GM12878 (cell line): ENCODE results near the gene GLE1. TPM values are rescaled to one million over a fixed set of nuclear protein-coding genes. Genes with fewer than 3 reads are reported as not detected.
A peak's percentile ranks its signal among the peaks of the same experiment; 100 is the strongest.

Source experiments
- ASH2L ChIP-seq: fragments of 300-600, 200-600 bp; sonication (generic); IDR thresholded peaks from 2 replicates; pipeline ENCODE4 v1.6.1; 2017; ENCODE audit warnings: low read depth, mild to moderate bottlenecking, borderline replicate concordance
- BCL11A ChIP-seq: IDR thresholded peaks from 2 replicates; pipeline ENCODE4 v1.6.1; 2011; ENCODE audit warnings: low read depth, low read length
- BHLHE40 ChIP-seq, 2 experiments: fragments of 450-650 bp in 1 of 2; IDR thresholded peaks; 2 replicates each; pipeline ENCODE4 v1.6.1; 2011 to 2017; ENCODE audit warnings: low read depth in 2 of 2, borderline replicate concordance in 1 of 2, improper control_type of control experiment in 1 of 2, low read length in 1 of 2, mild to moderate bottlenecking in 1 of 2
- BRCA1 ChIP-seq: IDR thresholded peaks from 2 replicates; pipeline ENCODE4 v1.6.1; 2011; ENCODE audit warnings: low read depth, low read length, improper control_type of control experiment
- CBFB ChIP-seq: IDR thresholded peaks from 2 replicates; pipeline ENCODE4 v1.6.1; 2016; ENCODE audit warnings: antibody characterized with exemption, low read depth
- CEBPB ChIP-seq, 2 experiments: fragments of 150-350 bp in 1 of 2; IDR thresholded peaks; 2 replicates each; pipeline ENCODE4 v1.6.1; 2012 to 2014; ENCODE audit warnings: low read depth in 2 of 2, low read length in 2 of 2, borderline replicate concordance in 1 of 2, inconsistent platforms in 1 of 2
- E4F1 ChIP-seq: fragments of 450-650 bp; IDR thresholded peaks from 2 replicates; pipeline ENCODE4 v1.6.1; 2018; ENCODE audit warnings: borderline replicate concordance, mild to moderate bottlenecking; ENCODE audit not compliant: partially characterized antibody
- EZH2 ChIP-seq: IDR thresholded peaks from 2 replicates; pipeline ENCODE4 v1.6.1; 2012; ENCODE audit warnings: low read depth, mild to moderate bottlenecking, control low read depth, inconsistent platforms, low read length, borderline replicate concordance; ENCODE audit not compliant: control insufficient read depth
- IRF3 ChIP-seq: fragments of 450-650 bp; IDR thresholded peaks from 2 replicates; pipeline ENCODE4 v1.6.1; 2014; ENCODE audit warnings: mild to moderate bottlenecking
- MTA2 ChIP-seq: fragments of 450-650 bp; IDR thresholded peaks from 2 replicates; pipeline ENCODE4 v1.6.1; 2016; ENCODE audit warnings: low read depth, mild to moderate bottlenecking, moderate library complexity
- NFYB ChIP-seq: IDR thresholded peaks from 2 replicates; pipeline ENCODE4 v1.6.1; 2011; ENCODE audit warnings: low read depth, mild to moderate bottlenecking, low read length, improper control_type of control experiment, moderate library complexity; ENCODE audit not compliant: insufficient read depth
- NR2C1 ChIP-seq: fragments of 450-650 bp; IDR thresholded peaks from 2 replicates; pipeline ENCODE4 v1.6.1; 2017; ENCODE audit warnings: antibody characterized with exemption, mild to moderate bottlenecking, moderate library complexity
- PAX5 ChIP-seq: IDR thresholded peaks from 2 replicates; pipeline ENCODE4 v1.6.1; 2011; ENCODE audit warnings: low read depth, low read length, borderline replicate concordance
- POLR2A ChIP-seq: IDR thresholded peaks from 2 replicates; pipeline ENCODE4 v1.6.1; 2011; ENCODE audit warnings: low read depth, mild to moderate bottlenecking, low read length
- POLR2AphosphoS2 ChIP-seq: IDR thresholded peaks from 2 replicates; pipeline ENCODE4 v1.6.1; 2011; ENCODE audit warnings: low read depth, mild to moderate bottlenecking, low read length, improper control_type of control experiment, moderate library complexity
- POLR2AphosphoS5 ChIP-seq: IDR thresholded peaks from 2 replicates; pipeline ENCODE4 v1.6.1; 2011; ENCODE audit warnings: mild to moderate bottlenecking, low read length, inconsistent platforms
- POU2F2 ChIP-seq: IDR thresholded peaks from 3 replicates; pipeline ENCODE4 v1.6.1; 2011; ENCODE audit warnings: low read depth, mild to moderate bottlenecking, low read length, borderline replicate concordance
- RBBP5 ChIP-seq: fragments of 200-600 bp; sonication (generic); conservative IDR thresholded peaks from 2 replicates; pipeline ENCODE4 v1.6.1; 2016
- RFX5 ChIP-seq: IDR thresholded peaks from 2 replicates; pipeline ENCODE4 v1.6.1; 2011; ENCODE audit warnings: low read depth, low read length, improper control_type of control experiment
- SIN3A ChIP-seq: IDR thresholded peaks from 2 replicates; pipeline ENCODE4 v1.6.1; 2012; ENCODE audit warnings: low read depth, low read length, improper control_type of control experiment
- SP1 ChIP-seq: IDR thresholded peaks from one replicate; pipeline ENCODE4 v1.6.1; 2011; ENCODE audit warnings: low read depth, low read length
- SREBF2 ChIP-seq: IDR thresholded peaks from 2 replicates; pipeline ENCODE4 v1.6.1; 2012; ENCODE audit warnings: mild to moderate bottlenecking, low read length
- SUZ12 ChIP-seq: fragments of 200-600 bp; sonication (generic); IDR thresholded peaks from one replicate; pipeline ENCODE4 v1.6.1; 2018; ENCODE audit warnings: antibody characterized with exemption, mild to moderate bottlenecking; ENCODE audit not compliant: unreplicated experiment
- TARDBP ChIP-seq: IDR thresholded peaks from 2 replicates; pipeline ENCODE4 v1.6.1; 2016; ENCODE audit warnings: borderline replicate concordance
- polyA plus RNA-seq, 11 experiments: library from polyadenylated mRNA; depleted of rRNA in 4 of 11; unstranded in 6 of 11; stranded (reverse) in 5 of 11; fragments of >200 nt; fragmentation: Nextera tagmentation in 4 of 11; fragmentation: Illumina TruSeq in 1 of 11; extraction: Ambion mirVana in 4 of 11; extraction: Trizol in 1 of 11; gene quantifications; 1 replicate in 1 of 11; 2 replicates in 10 of 11; pipeline versions ENCODE4 v1.2.1 to v1.2.3, GENCODE V29; 2011 to 2016; ENCODE audit warnings: inconsistent platforms in 2 of 11, missing spikeins in 2 of 11, low read depth in 1 of 11
- total RNA-seq, 4 experiments: library from RNA; depleted of rRNA in 3 of 4; stranded (reverse); fragments of >200 nt in 3 of 4; fragmentation: Illumina TruSeq in 1 of 4; extraction: Trizol in 1 of 4; gene quantifications; 2 replicates each; pipeline versions ENCODE4 v1.2.1 to v1.2.3, GENCODE V29; 2013 to 2021
- TF ChIP-seq, protein P1 (sequence below): fragments of 450-650 bp; IDR thresholded peaks from 2 replicates; pipeline ENCODE4 v1.6.1; 2016; ENCODE audit warnings: mild to moderate bottlenecking

The GLE1 gene
- total and polyA plus RNA-seq, 10 of the 15 experiments (the other 5 are each of a cell fraction or from before 2014, with no cell fraction given) = 17.4 to 52.0 (median 37.7) TPM

DNA sequence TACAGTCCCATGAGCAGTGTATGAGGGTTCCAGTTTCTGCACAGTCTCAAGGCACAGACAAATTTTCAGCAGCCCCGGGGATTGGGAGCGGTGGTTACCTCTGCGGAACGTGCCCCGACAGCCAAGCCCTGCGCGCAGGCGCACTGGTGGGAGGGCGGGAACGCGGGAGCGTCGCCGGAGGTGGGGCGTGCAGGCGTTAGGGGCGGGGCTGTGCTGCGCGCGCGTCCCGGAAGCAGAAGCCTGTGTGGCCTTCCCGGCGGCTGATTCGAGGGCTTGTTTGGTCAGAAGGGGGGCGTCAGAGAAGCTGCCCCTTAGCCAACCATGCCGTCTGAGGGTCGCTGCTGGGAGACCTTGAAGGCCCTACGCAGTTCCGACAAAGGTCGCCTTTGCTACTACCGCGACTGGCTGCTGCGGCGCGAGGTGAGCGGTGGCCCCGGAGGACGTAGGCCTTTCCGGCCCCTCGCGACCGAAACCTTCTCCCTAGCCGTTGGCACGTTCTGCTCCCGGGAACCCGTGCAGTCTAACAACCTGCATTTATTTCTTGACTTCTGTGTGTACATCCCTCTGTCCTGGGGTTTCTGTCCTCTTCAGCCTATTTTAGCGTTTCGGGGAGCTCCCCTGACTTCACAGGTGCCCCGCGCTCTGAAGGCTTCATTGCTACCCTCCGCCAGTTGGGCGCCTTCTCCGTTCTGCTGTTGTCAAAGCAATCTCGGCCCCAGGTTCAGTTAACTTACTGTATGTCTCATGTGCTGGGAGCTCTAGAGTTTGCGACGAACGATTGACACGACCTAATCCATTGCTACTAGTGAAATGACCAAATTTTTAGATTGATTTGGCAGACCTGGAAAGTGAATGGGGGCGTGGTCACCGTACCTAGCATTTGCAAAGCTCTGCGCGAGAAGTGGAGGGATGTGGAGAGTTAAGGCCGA is at the start of gene GLE1 (continued):
- TF ChIP-seq, protein P1, sequence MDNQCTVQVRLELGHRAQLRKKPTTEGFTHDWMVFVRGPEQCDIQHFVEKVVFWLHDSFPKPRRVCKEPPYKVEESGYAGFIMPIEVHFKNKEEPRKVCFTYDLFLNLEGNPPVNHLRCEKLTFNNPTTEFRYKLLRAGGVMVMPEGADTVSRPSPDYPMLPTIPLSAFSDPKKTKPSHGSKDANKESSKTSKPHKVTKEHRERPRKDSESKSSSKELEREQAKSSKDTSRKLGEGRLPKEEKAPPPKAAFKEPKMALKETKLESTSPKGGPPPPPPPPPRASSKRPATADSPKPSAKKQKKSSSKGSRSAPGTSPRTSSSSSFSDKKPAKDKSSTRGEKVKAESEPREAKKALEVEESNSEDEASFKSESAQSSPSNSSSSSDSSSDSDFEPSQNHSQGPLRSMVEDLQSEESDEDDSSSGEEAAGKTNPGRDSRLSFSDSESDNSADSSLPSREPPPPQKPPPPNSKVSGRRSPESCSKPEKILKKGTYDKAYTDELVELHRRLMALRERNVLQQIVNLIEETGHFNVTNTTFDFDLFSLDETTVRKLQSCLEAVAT = peak; percentile 76
- TF ChIP-seq MTA2 = 0 out of 2 replicates have a peak, but pooled peaks have one; percentile 10
- peak; percentile 87 for TF ChIP-seq POLR2A
- TF ChIP-seq EZH2 = no peak
- TF ChIP-seq SIN3A = peak; percentile 89; the same call in 1 of the 2 replicates
- TF ChIP-seq E4F1 = peak; percentile 49
- no peak for TF ChIP-seq BRCA1
- TF ChIP-seq POLR2AphosphoS2 = peak; percentile 94
- TF ChIP-seq POLR2AphosphoS5 = peak; percentile 82
- no peak for TF ChIP-seq SUZ12
- no peak for TF ChIP-seq RBBP5
- TF ChIP-seq SREBF2 = no peak
- 0 out of 3 replicates have a peak, but pooled peaks have one; percentile 16 for TF ChIP-seq POU2F2
- no peak for TF ChIP-seq TARDBP
- peak; percentile 61; the same call in 1 of the 2 replicates for TF ChIP-seq NFYB
- no peak for TF ChIP-seq IRF3
- peak; percentile 15; the same call in 1 of the 2 replicates for TF ChIP-seq PAX5
- no peak for TF ChIP-seq ASH2L
- peak; percentile 83 for TF ChIP-seq NR2C1
- TF ChIP-seq SP1 = peak; percentile 47
- TF ChIP-seq BHLHE40 (IDR thresholded peaks at IDR 0.05; ENCODE audit: borderline replicate concordance in 1 of 2, low read depth in 2 of 2, low read length in 1 of 2) = peak; percentile 88 to 94
- no peak for TF ChIP-seq RFX5
- TF ChIP-seq BCL11A = no peak
- no peak for TF ChIP-seq CBFB
- TF ChIP-seq CEBPB (IDR thresholded peaks at IDR 0.05; ENCODE audit: borderline replicate concordance in 1 of 2, low read depth in 2 of 2, low read length in 2 of 2) = no peak
